Upper lobe of left lung (tissue), 4 donors: ENCODE results near the gene PNLIPRP2.

ENCODE experiments used
- CTCF ChIP-seq, 6 experiments: fragments of 450-650 bp in 4 of 6; fragments of 200-600 bp in 2 of 6; sonication (generic) in 2 of 6; IDR thresholded peaks; one replicate each; pipeline ENCODE4 v1.5.1; 2016 to 2019; ENCODE audit warnings: antibody characterized with exemption in 6 of 6
- POLR2A ChIP-seq, 4 donors: fragments of 450-650 bp; IDR thresholded peaks; one replicate each; pipeline ENCODE4 v1.5.1; 2016 to 2017; ENCODE audit warnings: antibody characterized with exemption in 4 of 4, mild to moderate bottlenecking in 2 of 4

- TF ChIP-seq POLR2A (IDR thresholded peaks at IDR 0.05) (no peak), CTCF (IDR thresholded peaks at IDR 0.05) (no peak)
Measured at GRCh38 chr10:116588995-116589394, 31.8 kb upstream of the PNLIPRP2 start.
